SH-SY5Y (cell line): ENCODE results near the gene UBAC2.

ENCODE experiments used
- GATA2 ChIP-seq: IDR thresholded peaks from 2 replicates; pipeline ENCODE4 v1.6.1; 2011; ENCODE audit warnings: mild to moderate bottlenecking, low read depth, low read length
- GATA3 ChIP-seq: IDR thresholded peaks from 2 replicates; pipeline ENCODE4 v1.6.1; 2011; ENCODE audit warnings: low read depth, mild to moderate bottlenecking, low read length, moderate library complexity

- TF ChIP-seq GATA2 (no peak), GATA3 (no peak)
These were observed 180.4 kb downstream of the UBAC2 start for GRCh38 chr13:99380921-99381645.
